NOMO-1 treated with dmso at 0.1 percent for 144 hours (cell line): ENCODE results near the gene ANXA4.

ENCODE experiments used
- DNase-seq: peaks from one replicate; lab custom pipeline; 2025; ENCODE audit not compliant: unreplicated experiment; lab: John Stamatoyannopoulos, UW

ANXA4 gene

GRCh38 chr2:69844560-69844959, 102.6 kb downstream of the ANXA4 start:
- DNase-seq, result no peak

GRCh38 chr2:69846182-69847067, 104.5 kb downstream of the ANXA4 start:
- no peak for DNase-seq

- no peak for DNase-seq
These were observed 105.3 kb downstream of the ANXA4 start for GRCh38 chr2:69847068-69847828.

- no peak for DNase-seq
These were observed 106.4 kb downstream of the ANXA4 start for GRCh38 chr2:69848186-69848790.

GRCh38 chr2:69858261-69858660, 116.3 kb downstream of the ANXA4 start:
- DNase-seq, result no peak

GRCh38 chr2:69863298-69863697, 121.4 kb downstream of the ANXA4 start:
- no peak for DNase-seq
